ENCODE results near the gene LAMA1.
A peak's percentile ranks its signal among the peaks of the same experiment; 100 is the strongest.
"Not testable (repeated sequence)": the region's sequence is repeated elsewhere in the genome, so short reads cannot be mapped to it uniquely, and the experiment has no call there.

The LAMA1 gene, protein sequence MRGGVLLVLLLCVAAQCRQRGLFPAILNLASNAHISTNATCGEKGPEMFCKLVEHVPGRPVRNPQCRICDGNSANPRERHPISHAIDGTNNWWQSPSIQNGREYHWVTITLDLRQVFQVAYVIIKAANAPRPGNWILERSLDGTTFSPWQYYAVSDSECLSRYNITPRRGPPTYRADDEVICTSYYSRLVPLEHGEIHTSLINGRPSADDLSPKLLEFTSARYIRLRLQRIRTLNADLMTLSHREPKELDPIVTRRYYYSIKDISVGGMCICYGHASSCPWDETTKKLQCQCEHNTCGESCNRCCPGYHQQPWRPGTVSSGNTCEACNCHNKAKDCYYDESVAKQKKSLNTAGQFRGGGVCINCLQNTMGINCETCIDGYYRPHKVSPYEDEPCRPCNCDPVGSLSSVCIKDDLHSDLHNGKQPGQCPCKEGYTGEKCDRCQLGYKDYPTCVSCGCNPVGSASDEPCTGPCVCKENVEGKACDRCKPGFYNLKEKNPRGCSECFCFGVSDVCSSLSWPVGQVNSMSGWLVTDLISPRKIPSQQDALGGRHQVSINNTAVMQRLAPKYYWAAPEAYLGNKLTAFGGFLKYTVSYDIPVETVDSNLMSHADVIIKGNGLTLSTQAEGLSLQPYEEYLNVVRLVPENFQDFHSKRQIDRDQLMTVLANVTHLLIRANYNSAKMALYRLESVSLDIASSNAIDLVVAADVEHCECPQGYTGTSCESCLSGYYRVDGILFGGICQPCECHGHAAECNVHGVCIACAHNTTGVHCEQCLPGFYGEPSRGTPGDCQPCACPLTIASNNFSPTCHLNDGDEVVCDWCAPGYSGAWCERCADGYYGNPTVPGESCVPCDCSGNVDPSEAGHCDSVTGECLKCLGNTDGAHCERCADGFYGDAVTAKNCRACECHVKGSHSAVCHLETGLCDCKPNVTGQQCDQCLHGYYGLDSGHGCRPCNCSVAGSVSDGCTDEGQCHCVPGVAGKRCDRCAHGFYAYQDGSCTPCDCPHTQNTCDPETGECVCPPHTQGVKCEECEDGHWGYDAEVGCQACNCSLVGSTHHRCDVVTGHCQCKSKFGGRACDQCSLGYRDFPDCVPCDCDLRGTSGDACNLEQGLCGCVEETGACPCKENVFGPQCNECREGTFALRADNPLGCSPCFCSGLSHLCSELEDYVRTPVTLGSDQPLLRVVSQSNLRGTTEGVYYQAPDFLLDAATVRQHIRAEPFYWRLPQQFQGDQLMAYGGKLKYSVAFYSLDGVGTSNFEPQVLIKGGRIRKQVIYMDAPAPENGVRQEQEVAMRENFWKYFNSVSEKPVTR (N-terminal part only)

DNA sequence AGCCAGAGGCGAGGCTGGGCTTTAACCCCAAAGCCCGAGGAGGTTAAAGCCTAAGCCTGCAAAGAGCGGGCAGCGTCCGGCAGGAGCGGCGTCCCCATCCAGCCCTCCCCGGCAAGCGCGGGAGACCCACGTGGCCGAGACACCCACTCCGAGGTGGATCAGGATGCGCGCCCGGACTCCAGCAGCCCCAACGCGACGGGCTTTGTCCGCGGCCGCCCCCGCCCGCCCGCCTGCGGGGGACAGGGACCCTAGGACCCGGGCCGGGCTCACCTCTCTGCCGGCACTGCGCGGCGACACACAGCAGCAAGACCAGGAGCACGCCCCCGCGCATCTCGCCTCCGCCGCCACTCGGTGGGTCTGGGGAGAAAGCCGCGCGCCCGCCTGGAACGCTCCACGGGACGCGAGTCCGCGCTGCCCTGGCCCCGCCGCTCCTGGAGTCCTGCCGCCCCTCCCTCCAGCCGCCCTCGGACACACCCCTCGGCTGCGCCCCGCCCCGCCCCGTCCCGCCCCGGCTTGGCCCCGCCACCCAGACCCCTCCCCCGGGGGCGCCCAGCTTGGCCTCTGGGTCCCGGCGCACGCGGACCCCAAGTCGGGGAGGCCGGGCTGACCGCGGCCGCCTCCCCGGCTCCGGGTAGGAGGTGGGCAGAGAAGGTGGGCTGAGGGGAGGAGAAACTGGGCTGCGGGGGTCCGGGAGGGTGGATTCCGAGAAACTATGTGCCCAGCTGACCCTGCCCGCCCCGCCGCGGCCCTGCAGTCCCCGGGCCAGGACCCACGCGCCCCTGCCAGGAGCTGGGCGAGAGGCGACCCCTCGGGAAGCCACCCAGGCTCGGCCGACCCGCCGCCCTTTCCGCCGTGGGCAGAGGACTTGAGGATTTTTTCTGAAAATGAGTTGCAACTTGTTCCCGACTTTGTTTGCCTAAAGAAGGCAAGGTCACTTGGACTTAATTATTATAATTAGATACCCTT is at the start of gene LAMA1:
Gene LAMA1 (minus strand): TSS at position 408 of the 966 bp plus-strand sequence. CDS start 77 bp downstream, at position 331.
- DNase-seq, result no peak

DNA sequence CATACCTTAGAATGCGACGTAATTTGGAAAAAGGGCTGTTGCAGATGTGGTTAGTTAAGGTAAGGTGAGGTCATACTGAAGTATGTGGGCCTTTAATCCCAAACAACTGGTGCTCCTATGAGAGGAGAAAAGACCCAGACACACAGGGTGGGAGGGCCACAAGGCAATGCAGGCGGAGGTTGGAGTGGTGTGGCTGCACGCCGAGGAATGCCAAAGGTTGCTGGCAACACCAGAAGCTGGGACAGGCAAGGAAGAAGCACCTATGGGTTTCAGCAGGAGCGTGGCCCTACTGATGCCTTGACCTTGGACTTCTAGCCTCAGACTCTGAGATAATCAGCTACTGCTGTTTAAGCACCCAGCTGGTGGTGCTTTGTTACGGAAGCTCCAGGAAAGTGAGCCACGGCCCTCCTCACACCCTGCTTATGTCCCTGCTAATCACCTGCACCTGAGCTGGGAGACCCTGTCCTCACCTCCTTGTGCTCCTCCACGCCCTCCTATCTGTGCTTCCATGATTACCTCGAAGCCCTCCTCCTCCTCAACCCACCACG is 48.3 kb upstream of the LAMA1 start:
- no peak for DNase-seq

DNA sequence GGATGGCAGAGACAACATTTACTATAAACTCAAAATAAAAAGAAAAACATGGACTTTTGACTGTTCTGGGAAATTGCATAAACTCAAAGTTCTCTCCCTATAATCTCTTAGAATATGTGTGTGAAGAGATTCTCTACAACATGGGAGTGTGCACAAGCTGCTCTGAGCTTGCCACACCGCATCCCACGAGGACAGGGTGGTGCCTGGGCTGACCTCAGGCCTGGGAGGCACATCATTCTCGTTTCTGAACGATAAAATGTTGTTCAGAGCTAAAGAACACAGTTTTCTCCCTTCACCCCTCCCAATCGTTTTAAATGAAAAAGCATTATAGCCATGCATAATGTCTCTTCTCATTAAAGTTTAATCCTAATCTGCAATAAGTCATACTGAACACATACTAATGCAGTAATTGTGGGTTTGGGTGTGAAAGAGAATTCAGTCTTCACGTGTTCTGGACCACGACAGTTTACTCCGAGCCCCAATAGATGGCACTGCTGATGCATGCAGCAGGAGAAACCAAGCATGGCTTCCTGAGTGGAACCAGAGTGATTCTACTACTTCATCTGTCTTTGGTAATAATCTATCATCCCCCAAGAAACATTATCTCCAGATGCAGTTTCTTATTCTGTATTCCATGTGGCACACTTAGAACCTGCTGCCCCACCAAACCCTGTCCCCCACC is 46.9 kb upstream of the LAMA1 start:
- no peak for DNase-seq

DNA sequence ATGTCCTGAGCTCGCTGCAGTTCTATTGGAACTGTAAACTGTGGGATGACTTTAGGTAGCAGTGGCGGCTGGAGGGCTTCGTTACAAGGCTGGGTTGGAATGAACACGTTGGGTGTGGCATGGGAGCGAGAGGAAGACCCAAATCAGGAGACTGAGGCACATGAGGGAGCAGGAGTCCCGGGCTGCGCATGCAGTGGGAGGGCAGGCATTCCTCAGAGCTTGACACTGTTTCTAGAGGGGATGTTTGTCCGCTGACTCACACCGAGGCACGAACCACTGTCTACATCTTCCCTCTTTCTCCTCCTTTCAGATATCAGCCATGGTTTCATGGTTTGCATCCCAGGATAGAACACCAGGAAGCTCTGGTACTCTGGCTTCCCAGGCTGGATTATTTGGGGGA is 40.6 kb upstream of the LAMA1 start:
- no peak for DNase-seq

DNA sequence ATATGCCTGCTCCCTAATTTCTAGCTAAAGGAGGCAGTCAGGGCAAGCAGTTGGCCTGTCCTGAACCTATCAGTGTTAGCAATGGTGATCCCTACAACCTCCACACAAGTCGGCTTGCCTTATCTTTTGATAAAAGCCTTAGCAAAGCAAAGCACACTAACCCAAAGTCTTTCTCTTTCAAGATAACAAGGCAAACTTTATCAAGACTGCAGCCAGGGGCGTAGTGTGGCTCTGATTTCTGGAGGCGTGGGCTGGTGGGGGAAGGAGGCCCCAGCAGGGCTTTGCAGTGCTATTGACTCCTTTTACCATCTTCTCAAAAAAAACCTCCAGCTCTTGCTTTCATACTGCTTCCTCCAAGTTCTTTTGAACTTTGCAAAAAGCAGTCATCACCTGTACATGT is 40.2 kb upstream of the LAMA1 start:
- no peak for DNase-seq

DNA sequence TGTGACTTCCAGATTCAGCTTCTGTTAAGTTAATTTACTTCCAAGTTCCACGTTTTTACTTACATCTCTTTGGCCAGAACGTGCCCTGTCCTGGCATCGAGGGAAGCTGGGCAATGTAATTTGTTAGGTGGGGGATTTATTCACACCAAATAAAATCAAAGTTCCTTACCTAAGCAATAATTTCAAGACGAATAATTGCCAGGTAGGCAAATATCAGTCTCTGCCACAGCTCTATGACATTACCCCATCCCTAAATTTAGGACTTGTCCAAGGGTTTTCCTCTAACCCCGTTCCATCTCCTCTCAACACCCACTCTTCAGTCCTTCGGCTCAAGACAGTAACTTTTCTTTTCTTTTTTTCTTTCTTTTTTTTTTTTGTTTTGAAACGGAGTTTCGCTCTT is 38.3 kb upstream of the LAMA1 start:
- no peak for DNase-seq

DNA sequence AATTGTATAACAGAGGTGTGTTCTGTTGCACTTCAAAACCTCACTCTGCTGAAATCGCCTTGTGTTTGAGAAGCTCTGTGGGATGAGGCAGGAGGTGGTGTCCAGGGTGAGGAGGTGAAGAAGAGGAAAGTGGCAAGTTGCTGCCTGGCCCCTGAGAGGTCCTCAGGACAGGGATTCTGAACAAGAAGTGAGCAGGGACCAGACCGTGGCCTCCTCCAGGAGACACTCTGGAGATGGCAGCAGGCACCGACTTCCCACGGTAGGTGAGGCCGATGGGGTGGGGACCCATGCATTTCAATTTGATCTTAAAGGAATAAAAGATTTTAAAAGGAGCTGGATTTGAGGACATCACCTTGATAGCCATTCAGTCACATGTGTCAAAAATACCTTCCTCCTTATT is 37.5 kb upstream of the LAMA1 start:
- no peak for DNase-seq

DNA sequence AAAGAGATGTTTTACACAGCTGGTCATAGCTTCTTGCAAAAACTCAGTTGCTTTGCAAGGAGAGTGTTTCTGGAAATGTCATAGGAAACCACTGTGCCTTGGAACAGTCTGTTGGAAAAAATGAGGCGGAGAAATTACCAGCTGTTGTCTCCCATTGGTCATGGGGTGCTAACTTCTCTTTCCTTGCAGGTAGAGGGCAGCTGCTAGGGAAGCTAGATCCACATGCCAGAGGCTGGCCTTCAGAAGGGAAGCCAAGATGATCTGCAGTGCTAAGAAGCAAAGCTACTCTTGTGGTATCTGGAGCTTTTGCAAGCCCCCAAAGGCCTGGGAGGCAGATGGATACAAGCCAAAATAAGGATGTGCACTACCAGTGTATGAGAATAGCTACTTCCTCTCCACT is 34.8 kb upstream of the LAMA1 start:
- no peak for DNase-seq

DNA sequence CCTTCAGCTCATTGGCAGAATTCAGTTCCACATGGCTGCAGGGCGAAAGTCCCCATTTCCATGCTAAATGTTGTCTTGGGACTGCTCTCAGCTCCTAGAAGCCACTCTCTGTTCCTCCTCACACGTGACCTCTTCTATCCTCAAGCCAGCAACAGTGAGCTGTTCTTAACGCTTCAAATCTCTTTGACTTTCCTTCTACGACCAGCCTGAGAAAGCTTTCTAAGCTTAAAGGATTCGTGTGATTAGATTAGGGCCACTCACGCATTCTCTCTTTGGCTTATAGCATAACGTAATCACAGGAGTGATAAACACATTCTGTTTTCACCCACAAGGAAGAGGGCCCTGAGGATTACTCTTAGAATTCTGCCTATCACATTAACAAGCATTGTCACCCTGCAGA is 29.8 kb upstream of the LAMA1 start:
- DNase-seq, result no peak

DNA sequence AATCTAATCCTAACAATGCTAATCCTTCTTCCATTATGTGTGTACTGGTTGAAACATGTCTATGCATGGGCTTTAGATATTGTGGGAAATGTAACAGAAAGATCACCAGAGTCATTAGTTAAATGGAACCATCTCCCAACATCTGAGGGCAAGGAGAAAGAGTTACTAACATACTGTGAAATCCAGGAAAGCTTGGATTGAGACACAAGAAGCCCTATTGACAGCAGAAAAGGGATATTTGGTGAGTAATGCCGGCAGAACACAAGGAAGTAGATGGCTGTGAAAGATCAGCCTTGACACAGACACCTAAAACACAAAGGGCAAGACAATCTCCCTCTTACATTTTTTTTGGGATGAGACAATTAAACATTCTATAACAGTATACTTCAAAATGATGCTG is 28.5 kb upstream of the LAMA1 start:
- no peak for DNase-seq

DNA sequence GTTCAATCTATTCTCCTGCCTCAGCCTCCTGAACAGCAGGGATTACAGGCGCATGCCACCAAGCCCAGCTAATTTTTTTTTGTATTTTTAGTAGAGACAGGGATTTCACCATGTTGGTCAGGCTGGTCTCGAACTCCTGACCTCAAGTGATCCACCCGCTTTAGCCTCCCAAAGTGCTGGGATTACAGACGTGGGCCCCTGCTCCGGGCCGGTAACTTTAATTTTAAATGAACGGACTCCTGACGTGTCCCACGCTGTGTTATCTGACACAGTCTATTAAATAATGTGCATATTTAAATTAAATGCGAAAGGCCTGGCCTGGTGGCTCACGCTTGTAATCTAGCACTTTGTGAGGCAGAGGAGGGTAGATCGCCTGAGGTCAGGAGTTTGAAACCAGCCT is 27.3 kb upstream of the LAMA1 start:
- DNase-seq, result not testable (repeated sequence)

DNA sequence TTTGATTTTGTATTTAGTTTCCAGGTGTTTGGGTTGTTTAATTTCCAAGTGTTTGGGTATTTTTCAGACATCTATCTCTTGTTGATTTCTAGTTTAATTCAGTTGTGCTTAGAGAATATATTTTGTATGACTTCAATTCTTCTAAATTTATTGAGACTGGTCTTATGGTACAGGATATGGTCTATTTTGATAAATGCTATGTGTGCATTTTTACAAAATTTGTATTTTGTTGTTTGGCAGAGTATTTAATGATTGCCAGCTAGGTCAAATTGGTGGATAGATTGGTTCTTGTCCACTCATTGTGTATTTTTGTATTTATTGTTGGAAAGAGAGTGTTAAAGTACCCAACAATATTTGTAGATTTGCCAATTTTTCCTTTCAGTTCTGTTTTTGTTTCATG is 23.7 kb upstream of the LAMA1 start:
- no peak for DNase-seq

DNA sequence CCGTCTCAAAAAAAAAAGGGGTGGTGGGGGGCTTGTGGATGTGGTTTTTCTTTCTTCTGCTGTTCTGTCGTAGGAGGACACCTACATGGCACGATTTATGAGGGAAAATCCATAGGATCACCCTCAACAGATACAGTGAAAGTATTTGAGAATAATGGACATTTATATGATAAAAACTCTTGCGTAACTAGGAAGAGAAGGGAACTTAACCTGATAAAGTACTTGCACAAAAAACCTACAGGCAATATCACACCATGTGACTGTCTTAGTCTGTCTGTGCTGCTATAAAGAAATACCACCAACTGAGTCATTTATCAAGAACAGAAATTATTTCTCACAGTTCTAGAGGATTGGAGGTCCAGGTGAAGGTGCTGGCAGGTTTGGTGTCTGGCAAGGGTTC is 21.8 kb upstream of the LAMA1 start:
- DNase-seq, result no peak

DNA sequence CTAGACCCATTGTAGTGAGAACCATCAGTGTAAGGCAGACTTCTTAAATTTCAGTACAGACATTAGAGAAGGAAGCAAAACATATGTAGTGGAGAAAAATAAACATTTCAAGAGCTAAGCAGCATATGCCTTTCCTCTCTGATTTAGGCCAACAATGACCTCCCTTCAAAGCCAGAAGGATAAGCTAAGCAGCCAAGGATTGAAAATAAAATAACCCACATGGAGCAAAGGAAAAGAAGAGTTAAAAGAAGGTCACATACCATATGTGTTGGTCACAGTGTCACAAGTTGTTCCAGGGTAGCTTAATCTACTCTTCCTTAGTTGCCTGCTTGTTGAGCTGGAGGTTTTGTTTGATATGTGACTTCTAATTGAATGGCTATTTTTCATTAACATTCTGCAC is 15.6 kb upstream of the LAMA1 start:
- DNase-seq, result no peak

DNA sequence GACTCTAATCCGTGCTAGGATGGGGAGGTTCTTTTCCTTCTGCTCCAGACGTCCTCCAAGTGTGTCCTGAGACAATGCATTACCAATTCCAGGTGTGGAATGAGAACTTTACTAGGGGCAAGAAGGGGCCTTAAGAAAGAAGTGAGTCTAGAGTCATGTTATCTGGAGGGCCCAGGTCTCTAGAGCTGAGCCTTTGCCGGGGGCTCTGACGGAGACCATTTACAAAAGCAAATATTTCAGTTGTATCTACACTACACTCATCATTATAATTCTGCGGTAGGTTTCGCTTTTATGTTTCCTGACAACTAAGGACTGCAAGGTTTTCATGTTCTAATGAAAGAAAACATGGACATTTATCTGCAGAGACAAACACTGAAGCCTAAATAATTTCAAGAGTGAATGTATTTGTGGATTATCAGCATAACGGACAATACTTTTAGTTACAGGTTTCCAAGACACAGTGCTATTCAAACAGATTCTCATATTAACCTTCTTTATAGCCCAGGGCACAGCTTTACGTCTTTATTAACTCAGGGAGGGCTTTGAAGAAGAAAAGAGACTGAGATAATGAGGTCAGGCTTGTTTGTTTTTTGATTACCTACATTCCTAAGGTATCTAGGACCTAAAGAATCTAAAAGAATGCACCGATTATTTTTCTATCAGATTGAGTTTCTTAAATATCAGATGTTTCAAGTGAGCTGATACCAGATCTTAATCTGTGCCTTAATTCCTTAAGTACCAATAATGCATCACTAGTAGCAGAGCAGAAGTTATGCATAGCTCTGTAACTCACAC is 15.0 kb upstream of the LAMA1 start:
- DNase-seq, result no peak

DNA sequence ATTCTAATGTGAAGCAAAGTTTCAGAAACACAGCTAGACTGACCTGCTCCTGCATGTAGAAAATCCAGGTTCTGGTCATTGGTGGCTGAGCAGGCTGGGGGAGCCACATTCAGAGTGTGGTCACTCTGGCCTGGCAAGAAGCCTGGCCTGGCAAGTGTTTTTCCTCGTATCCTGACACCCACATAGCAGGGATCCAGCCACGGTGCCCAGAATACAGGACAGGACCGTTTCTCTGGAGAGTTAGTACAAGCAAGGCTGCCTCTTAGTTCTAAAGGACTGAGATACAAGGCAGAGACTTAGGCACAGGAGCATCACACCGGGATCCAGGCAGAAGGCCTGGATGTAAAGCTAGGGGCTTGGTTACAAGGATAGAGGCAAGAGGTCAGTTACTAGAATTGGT is 4.8 kb upstream of the LAMA1 start:
- no peak for DNase-seq

DNA sequence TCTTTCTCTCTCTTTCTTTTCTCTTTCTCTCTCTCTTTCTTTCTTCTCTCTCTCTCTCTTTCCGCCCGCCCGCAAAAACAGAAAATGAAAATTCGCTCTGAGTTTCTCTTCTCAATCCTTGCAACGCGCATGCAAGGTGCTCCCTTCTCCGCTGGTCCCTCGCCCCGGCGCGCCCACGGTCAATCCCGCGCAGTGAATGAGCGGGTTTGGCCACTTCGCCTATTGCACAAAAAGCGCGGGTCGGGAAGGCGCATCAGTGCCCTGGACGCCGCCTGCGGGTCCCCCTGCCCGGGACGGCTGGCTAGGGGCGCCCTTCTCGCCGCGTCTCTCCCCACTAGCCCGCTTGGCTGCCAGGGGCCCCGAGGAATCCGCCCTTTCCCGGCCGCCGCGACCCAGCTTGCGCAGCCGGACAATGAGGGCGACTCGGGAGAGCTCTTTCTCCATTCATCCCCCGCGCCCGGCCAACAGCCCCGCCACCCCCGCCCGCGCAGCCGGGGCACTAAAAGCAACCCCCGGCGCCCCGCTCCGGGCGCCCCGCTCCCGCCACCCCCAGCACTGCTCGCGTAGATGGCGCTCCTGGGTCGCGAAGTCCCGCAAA is 706 bp downstream of the LAMA1 start:
- DNase-seq, result no peak

DNA sequence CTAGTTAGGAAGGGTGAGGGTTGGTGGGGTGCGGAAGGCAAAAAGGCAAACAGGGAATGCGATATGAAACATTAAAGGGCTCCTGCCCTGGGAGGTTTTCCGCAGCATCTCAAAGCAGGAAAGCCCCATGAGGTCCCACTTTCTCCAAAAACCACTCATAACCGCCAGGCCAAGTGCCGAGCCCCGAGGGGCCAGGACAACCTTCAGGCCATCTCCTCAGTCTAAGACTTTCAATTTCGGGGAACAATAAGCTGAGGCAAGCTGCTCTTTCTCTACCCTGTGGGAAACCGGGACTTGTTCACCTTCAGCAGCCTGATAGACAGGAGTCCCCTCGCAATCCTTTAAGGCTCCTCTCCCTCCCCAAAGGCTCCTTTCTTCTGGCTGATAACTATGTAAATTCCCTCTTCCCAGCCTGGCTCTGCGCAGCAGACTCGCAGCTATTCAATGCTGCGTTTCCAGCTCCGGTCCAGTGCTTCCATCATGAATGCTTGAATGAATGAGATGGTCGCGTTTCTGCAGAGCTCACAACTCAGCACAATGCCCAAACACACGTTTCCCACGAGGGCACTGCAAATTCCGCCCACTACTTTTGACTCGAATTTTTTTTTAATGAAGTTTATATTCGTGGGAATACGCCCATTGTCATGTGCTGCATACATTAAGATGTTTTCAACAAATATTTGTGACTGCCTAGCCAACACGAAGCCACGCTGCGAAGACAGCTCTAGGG is 1.4 kb downstream of the LAMA1 start:
- DNase-seq, result peak; percentile 34

DNA sequence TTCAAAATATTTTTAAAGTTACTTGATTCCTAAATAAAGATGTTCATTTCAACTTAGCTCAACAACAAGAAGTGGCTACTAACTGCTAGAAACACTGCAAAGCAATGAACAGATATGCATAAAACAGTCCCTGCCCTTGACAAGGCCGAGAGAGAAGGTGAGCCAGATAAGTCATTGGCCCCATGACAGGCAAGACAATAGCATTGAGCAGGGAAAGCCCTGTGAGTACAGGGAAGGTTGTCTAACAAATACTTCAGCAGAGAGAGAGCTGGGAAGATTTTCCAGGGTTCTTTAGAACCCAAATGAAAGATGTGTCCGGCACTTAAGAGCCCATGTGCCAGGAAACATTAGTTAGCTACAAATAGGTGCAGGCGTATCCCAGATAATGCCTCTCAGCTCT is 4.7 kb downstream of the LAMA1 start:
- no peak for DNase-seq

Measured in NCI-H748 treated with DMSO at 0.1 percent for 48 hours (cell line).